Measurements from ENCODE around the gene RIMBP2.
"Not testable (repeated sequence)": the region's sequence is repeated elsewhere in the genome, so short reads cannot be mapped to it uniquely, and the experiment has no call there.

RIMBP2 gene

DNA sequence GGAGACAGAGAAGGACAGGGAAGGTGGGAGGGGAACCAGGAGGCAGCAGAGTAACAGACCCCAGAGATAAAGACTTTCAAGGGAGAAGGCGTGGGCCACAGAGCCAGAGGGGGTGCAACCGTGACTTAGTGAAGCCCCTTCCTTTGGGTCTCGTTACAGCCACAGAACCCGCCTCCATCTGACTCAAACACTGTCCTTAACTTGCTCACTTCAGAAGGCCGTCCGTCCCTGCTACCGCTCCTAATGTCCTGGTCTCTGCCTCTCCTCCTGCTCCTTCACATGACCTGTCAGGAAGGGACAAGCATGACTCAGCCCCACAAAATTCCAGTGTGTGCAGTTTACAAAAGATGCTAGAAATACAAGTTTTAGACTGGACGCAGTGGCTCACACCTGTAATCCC is 18.0 kb downstream of the RIMBP2 start:
- 92 to 94% methylated on average over 8 of the region's 8 CpGs for WGBS, 2 experiments
- H3K9me3 ChIP-seq (ENCODE audit: control insufficient read depth, low read length), result no peaks in the 10 kb centered on the region

DNA sequence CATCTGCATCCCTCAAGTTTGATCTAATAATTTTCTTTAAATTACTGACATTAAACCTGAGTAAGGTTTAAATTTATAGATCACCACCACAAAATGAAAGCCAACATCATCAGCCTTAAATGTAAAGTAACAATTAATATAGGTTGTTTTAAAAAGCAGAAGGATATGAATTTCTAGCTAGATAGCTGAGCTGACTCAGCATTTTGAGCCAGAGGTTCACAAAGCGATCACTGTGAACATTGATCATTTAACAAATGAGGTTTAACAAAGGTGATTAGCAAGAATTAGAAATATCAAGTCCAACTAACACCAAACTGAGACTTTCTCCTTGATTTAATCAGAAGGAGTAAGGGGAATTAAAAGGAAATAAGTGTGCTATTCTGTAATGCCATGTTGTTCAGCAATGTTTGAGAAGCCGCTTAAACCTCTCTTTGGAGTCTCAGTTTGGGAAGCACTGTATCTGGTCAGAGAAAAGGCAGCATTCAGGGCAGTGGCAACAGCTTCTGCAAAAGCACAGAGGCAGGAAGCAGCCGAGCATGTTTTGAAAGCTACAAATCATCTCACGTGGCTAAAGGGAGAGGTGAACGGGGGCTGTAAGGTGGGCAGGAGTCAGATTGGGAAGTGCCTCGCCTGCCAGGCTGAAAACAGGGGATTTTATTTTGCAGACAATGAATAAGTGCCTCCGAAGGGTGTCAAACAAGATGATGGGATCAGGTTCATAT is 19.6 kb downstream of the RIMBP2 start:
- no peaks in the 10 kb centered on the region for H3K27me3 ChIP-seq (ENCODE audit: control insufficient read depth, insufficient read depth, low read length, poor library complexity, severe bottlenecking)
- H3K27ac ChIP-seq (ENCODE audit: insufficient read depth, low read depth, low read length, poor library complexity, severe bottlenecking), result no peak overlapping the region
- WGBS, 2 experiments, result 86 to 91% methylated on average over 7 of the region's 7 CpGs

More for the DNA sequence above, 18.0 kb downstream of the RIMBP2 start:
- no peak overlapping the region for H3K4me3 ChIP-seq (ENCODE audit: insufficient read depth, low read depth, low read length)
- no peaks in the 10 kb centered on the region for H3K27me3 ChIP-seq (ENCODE audit: control insufficient read depth, insufficient read depth, low read length, poor library complexity, severe bottlenecking)
- H3K27ac ChIP-seq (ENCODE audit: insufficient read depth, low read depth, low read length, poor library complexity, severe bottlenecking), result no peak overlapping the region
- H3K36me3 ChIP-seq (ENCODE audit: control insufficient read depth, insufficient read depth, low read length), result no peaks in the 10 kb centered on the region
- peaks cover 7% of the 10 kb centered on the region for H3K4me1 ChIP-seq (ENCODE audit: control insufficient read depth, insufficient read depth, low read length)

DNA sequence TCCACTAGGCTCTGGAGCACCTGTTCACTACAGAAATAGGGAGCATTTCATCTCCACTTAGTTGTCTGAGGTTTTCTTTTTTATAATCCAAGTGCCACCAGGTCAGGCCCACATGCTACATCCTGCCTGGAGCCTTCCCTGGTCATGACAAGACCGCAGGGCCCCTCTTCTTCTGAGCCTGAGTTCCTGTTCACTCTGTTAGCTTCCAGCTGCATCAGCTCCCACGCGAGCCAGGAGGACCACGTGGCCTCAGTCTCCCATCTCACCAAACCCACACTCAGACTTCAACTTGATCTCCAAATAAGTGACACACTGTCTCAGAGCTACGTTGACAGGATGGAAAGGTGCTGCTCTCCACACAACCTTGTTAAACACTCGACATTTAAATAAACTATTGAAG is 21.0 kb downstream of the RIMBP2 start:
- H3K27ac ChIP-seq (ENCODE audit: insufficient read depth, low read depth, low read length, poor library complexity, severe bottlenecking), result no peak overlapping the region
- no peaks in the 10 kb centered on the region for H3K4me1 ChIP-seq (ENCODE audit: control insufficient read depth, insufficient read depth, low read length)
- no peak overlapping the region for H3K4me3 ChIP-seq (ENCODE audit: insufficient read depth, low read depth, low read length)
- H3K27me3 ChIP-seq (ENCODE audit: control insufficient read depth, insufficient read depth, low read length, poor library complexity, severe bottlenecking), result no peaks in the 10 kb centered on the region
- 81 to 87% methylated on average over 6 of the region's 6 CpGs for WGBS, 2 experiments
- H3K36me3 ChIP-seq (ENCODE audit: control insufficient read depth, insufficient read depth, low read length), result no peaks in the 10 kb centered on the region
- no peaks in the 10 kb centered on the region for H3K9me3 ChIP-seq (ENCODE audit: control insufficient read depth, low read length)

More for the DNA sequence above, 19.6 kb downstream of the RIMBP2 start:
- H3K9me3 ChIP-seq (ENCODE audit: control insufficient read depth, low read length), result no peaks in the 10 kb centered on the region
- no peak overlapping the region for H3K4me3 ChIP-seq (ENCODE audit: insufficient read depth, low read depth, low read length)
- no peaks in the 10 kb centered on the region for H3K4me1 ChIP-seq (ENCODE audit: control insufficient read depth, insufficient read depth, low read length)
- H3K36me3 ChIP-seq (ENCODE audit: control insufficient read depth, insufficient read depth, low read length), result no peaks in the 10 kb centered on the region

DNA sequence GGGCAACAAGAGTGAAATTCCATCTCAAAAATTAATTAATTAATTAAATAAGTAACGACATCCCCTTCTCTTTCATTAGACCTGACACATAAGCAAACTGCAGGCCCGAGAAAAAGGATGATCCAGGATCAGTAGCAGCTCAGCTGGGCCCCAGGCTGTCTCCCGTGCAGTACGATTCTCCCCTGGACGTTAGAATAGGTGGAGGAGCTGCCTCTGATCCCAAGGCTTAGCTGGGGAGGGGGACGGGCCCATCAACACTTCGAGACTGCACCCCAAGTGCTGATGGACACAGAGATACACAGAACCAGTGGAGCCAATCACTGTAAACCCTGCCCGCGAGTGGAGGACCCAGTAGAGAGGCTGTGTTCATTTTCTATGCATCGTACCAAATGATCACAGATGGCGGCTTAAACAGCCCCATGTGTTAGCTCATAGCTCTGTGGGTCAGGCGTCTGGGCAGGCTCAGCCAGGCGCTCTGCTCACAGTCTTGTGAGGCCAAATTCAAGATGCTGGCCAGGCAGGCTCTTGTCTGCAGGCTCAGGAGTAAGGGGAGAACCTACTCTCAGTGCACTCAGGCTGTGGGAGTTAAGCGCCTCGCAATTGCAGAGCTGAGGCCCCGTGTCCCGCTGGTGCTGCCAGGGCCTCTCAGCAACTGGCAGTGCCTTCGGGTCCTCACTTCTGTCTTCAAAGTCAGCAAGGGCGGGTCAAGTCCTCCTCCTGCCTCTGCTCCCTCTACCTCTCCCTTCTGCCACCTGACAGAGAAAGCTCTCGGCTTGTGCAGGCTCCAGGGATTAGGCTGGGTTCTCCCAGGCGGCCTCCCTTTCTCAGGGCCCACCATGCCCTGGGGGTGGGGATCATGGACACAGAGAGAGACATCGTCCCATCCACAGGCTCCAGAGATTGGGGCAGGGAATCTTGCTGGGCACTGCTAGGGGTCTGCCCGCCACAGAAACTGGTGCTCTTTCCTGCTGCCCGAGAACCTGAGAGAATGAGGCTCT is 26.4 kb downstream of the RIMBP2 start:
- Histone ChIP-seq H3K36me3 (ENCODE audit: control insufficient read depth, insufficient read depth, low read length) (no peaks in the 10 kb centered on the region), H3K27me3 (ENCODE audit: control insufficient read depth, insufficient read depth, low read length, poor library complexity, severe bottlenecking) (no peaks in the 10 kb centered on the region), H3K4me1 (ENCODE audit: control insufficient read depth, insufficient read depth, low read length) (peaks cover 5% of the 10 kb centered on the region), H3K4me3 (ENCODE audit: insufficient read depth, low read depth, low read length) (no peak overlapping the region), H3K27ac (ENCODE audit: insufficient read depth, low read depth, low read length, poor library complexity, severe bottlenecking) (no peak overlapping the region), H3K9me3 (ENCODE audit: control insufficient read depth, low read length) (no peaks in the 10 kb centered on the region)
- 93 to 95% methylated on average over 24 of the region's 24 CpGs for WGBS, 2 experiments

DNA sequence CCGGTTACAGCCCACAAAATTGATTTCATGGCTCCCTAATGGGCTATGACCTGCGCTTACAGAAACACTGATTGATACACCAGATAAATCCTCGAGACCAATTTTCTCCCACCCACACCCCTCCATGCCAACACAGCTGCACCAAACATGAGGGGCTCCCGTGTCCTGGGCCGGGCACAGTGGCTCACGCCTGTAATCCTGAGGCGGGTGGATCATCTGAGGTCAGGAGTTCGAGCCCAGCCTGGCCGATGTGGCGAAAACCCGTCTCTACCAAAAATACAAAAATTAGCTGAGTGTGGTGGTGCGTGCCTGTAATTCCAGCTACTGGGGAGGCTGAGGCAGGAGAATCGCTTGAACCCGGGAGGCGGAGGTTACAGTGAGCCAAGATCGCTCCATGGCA is 27.1 kb downstream of the RIMBP2 start:
- not testable (repeated sequence) for H3K36me3 ChIP-seq (ENCODE audit: control insufficient read depth, insufficient read depth, low read length); H3K27me3 ChIP-seq (ENCODE audit: control insufficient read depth, insufficient read depth, low read length, poor library complexity, severe bottlenecking); H3K27ac ChIP-seq (ENCODE audit: insufficient read depth, low read depth, low read length, poor library complexity, severe bottlenecking); H3K4me1 ChIP-seq (ENCODE audit: control insufficient read depth, insufficient read depth, low read length); H3K4me3 ChIP-seq (ENCODE audit: insufficient read depth, low read depth, low read length); H3K9me3 ChIP-seq (ENCODE audit: control insufficient read depth, low read length)
- 89 to 94% methylated on average over 16 of the region's 16 CpGs for WGBS, 2 experiments

DNA sequence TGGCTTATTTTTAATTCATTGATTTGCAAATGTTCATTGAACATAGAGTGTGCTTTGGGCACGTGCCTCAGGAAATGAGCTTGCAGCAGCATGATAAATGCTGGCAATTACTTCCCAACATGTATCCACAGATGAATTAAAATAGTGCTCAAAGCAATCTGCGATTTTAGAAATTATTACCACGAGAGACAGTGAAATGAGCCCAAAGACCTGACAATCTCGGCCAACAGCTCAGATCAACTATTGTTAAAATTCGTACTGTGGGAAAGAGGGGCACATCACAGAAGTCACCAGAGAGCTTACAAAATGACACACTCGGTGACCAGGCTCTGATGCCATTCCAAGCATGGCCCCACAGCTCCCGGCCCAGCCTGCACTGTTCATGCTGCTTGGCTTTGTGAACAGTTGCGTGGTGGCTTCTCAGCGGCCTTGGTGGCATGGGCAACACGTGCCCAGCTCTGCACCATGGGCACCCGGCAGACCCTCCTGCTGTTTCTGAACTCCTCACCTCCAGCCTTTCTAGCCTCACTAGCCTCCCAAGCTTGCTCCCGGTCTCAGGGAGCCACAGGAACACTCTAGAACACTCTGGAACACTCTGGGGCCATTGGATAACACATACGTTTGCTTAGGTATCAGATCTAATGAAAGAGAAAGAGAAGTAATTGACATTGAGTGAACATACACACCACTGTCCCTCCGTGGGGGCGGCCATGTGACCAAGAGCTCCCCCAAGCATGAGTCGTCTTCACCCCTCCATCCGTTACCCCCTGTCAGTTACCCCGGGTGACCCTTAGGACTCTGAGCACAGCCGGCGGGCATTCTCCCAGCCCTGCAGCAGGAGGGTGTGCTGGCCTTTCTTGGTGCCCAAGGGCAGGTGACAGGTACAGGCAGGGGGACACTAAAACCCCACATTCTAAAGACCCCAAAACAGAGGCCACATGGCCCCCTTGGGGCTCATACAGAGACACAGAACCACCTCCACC is 28.0 kb downstream of the RIMBP2 start:
- Histone ChIP-seq H3K4me3 (ENCODE audit: insufficient read depth, low read depth, low read length) (no peak overlapping the region), H3K4me1 (ENCODE audit: control insufficient read depth, insufficient read depth, low read length) (peaks cover 5% of the 10 kb centered on the region), H3K36me3 (ENCODE audit: control insufficient read depth, insufficient read depth, low read length) (no peaks in the 10 kb centered on the region), H3K27ac (ENCODE audit: insufficient read depth, low read depth, low read length, poor library complexity, severe bottlenecking) (no peak overlapping the region), H3K9me3 (ENCODE audit: control insufficient read depth, low read length) (no peaks in the 10 kb centered on the region), H3K27me3 (ENCODE audit: control insufficient read depth, insufficient read depth, low read length, poor library complexity, severe bottlenecking) (no peaks in the 10 kb centered on the region)
- WGBS, 2 experiments, result 93 to 94% methylated on average over 20 of the region's 20 CpGs

DNA sequence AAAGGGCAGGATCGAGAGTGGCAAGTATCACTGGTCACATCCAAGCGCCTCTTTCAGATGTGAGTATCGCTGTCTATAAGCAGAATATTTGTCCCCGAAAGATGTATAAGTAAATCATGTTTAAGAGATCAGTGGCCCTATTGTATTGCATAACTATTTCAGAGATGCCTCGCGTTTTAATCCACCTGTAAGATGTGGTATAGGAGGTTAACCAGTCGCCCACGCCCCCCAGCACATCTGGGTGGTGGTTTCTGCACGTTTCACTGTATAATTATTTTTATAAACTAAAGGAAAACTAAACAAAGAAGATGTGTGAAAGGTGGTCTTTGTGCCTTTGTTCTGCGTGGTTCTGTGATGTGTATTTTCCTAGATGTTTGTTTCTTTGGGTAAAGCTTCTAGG is 28.9 kb downstream of the RIMBP2 start:
- Histone ChIP-seq H3K36me3 (ENCODE audit: control insufficient read depth, insufficient read depth, low read length) (no peaks in the 10 kb centered on the region), H3K9me3 (ENCODE audit: control insufficient read depth, low read length) (no peaks in the 10 kb centered on the region), H3K4me1 (ENCODE audit: control insufficient read depth, insufficient read depth, low read length) (peaks cover 5% of the 10 kb centered on the region), H3K27me3 (ENCODE audit: control insufficient read depth, insufficient read depth, low read length, poor library complexity, severe bottlenecking) (no peaks in the 10 kb centered on the region), H3K27ac (ENCODE audit: insufficient read depth, low read depth, low read length, poor library complexity, severe bottlenecking) (no peak overlapping the region), H3K4me3 (ENCODE audit: insufficient read depth, low read depth, low read length) (no peak overlapping the region)
- WGBS, 2 experiments, result 94 to 96% methylated on average over 9 to 10 of the region's 10 CpGs

DNA sequence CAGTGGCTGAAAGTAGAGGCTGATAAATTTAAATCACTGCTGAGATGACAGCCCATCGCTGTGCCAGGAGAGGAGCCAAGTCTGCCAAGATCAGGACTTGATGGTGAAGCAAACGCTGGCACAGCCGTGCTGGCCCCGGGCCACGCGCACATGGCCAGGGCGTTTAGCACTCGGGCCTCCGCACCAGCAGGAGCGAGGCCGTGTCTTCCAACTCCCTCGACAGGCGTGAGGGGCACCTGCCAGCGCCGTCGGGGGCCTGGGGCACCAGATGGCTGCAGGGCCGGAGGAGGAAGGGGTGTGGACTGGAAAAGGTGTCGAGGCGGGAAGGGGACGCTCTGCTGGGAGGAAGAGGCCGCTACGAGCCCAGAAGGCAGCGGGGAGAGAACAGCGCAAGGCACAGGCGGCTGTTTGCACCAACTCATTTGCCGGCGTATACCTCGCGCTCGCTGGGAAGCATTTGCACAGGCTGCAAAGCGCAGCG is 29.5 kb downstream of the RIMBP2 start:
- Histone ChIP-seq H3K27me3 (ENCODE audit: control insufficient read depth, insufficient read depth, low read length, poor library complexity, severe bottlenecking) (no peaks in the 10 kb centered on the region), H3K27ac (ENCODE audit: insufficient read depth, low read depth, low read length, poor library complexity, severe bottlenecking) (no peak overlapping the region), H3K4me1 (ENCODE audit: control insufficient read depth, insufficient read depth, low read length) (peaks cover 5% of the 10 kb centered on the region), H3K9me3 (ENCODE audit: control insufficient read depth, low read length) (no peaks in the 10 kb centered on the region), H3K36me3 (ENCODE audit: control insufficient read depth, insufficient read depth, low read length) (no peaks in the 10 kb centered on the region), H3K4me3 (ENCODE audit: insufficient read depth, low read depth, low read length) (no peak overlapping the region)
- WGBS, 2 experiments, result 93 to 94% methylated on average over 32 of the region's 32 CpGs

DNA sequence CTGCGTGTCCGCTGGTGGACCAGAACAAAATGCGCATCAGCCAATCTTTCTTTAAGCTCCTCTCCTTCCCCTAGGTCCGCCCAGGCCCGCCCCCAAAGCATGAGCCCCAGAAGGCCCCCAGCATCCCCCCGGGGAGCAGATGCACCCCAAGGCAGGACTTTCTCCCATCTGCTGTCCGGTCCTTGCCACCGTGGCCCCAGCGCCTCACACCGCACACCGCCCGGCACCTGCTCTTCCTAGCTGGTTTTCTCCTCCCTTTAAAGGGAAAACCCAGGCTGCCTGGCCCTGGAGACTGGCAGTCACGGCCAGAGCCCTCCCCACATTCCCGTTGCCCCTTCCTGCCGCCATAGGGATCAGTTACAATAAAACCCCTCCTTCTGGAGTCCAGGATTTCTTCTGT is 30.2 kb downstream of the RIMBP2 start:
- H3K9me3 ChIP-seq (ENCODE audit: control insufficient read depth, low read length), result no peaks in the 10 kb centered on the region
- H3K4me1 ChIP-seq (ENCODE audit: control insufficient read depth, insufficient read depth, low read length), result peaks cover 5% of the 10 kb centered on the region
- H3K4me3 ChIP-seq (ENCODE audit: insufficient read depth, low read depth, low read length), result no peak overlapping the region
- 88 to 89% methylated on average over 15 of the region's 15 CpGs for WGBS, 2 experiments
- H3K27ac ChIP-seq (ENCODE audit: insufficient read depth, low read depth, low read length, poor library complexity, severe bottlenecking), result no peak overlapping the region
- no peaks in the 10 kb centered on the region for H3K27me3 ChIP-seq (ENCODE audit: control insufficient read depth, insufficient read depth, low read length, poor library complexity, severe bottlenecking)
- H3K36me3 ChIP-seq (ENCODE audit: control insufficient read depth, insufficient read depth, low read length), result no peaks in the 10 kb centered on the region

Measured in ectodermal cell (in vitro differentiated cells).